Lower leg skin (tissue), 4 donors: Measurements from ENCODE around the gene ACO2. TPM values are rescaled to one million over a fixed set of nuclear protein-coding genes. Genes with fewer than 3 reads are reported as not detected.
"Not testable (repeated sequence)": the region's sequence is repeated elsewhere in the genome, so short reads cannot be mapped to it uniquely, and the experiment has no call there.

ENCODE experiments used
- DNase-seq, 2 donors: peaks; one replicate each; pipeline ENCODE4 v3.0.0-alpha.2; 2019; ENCODE audit warnings: low spot score in 2 of 2
- H3K4me3 ChIP-seq: fragments of 200-600 bp; sonication (generic); 2 replicates; pipeline ENCODE4 v1.5.1; 2017; ENCODE audit warnings: mild to moderate bottlenecking, low read depth; ENCODE audit not compliant: poor library complexity, severe bottlenecking
- POLR2A ChIP-seq, 2 donors: fragments of 450-650 bp; IDR thresholded peaks; one replicate each; pipeline ENCODE4 v1.6.1; 2016 to 2017; ENCODE audit warnings: antibody characterized with exemption in 2 of 2, mild to moderate bottlenecking in 1 of 2, moderate library complexity in 1 of 2
- WGBS, 2 donors: methylation state at CpG; one replicate each; pipeline ENCODE4 v1.1.5; 2018; 5-methylcytosine and 5-hydroxymethylcytosine counted together
- intact Hi-C: fragments of 100-400 bp; cut with DNase I; formaldehyde crosslinking; loops from one replicate; pipeline ENCODE4 v1.15.0; 2023; ENCODE audit warnings: low total_unique reads
- total RNA-seq, 4 donors: library from RNA; depleted of rRNA; stranded (reverse); fragments of >200 nt; gene quantifications; one replicate each; pipeline ENCODE4 v1.1.0, GENCODE V29; 2016
- TF ChIP-seq, protein P1 (sequence below), 3 donors: fragments of 450-650 bp; IDR thresholded peaks; one replicate each; pipeline ENCODE4 v1.5.1; 2016; ENCODE audit warnings: antibody characterized with exemption in 3 of 3, mild to moderate bottlenecking in 3 of 3, moderate library complexity in 2 of 3

The ACO2 gene
- total RNA-seq, 4 donors from 2014 or later, result 64.0 to 103 (median 83.1) TPM

DNA sequence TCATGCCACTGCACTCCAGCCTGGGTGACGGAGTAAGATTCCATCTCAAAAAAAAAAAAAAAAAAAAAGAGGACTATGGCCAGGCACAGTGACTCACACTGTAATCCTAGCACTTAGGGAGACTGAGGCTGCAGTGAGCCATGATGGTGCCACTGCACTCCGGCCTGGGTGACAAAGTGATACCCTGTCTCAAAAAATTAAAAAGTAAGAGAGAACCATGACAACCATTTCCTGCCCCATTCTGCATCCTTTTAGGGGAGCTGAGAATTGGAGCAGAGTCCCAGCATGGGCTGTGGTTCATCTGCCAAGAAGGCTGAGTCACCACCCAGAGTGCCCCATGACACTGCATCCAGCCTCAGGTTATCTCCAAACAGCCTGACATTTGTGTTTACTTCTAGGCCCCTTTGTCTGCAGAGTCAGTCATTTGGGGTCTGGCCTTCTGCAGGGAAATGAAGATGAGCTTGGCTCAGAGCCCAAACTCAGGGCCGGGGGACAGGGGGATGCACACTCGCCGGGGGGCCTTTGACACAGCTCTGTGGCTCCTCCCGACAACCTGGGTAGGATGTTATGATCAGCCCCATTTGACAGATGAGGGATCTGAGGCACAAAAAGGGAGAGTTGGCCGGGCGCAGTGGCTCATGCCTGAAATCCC lies 96.6 kb downstream of the ACO2 start:
- intact Hi-C loops, result no loop called here
- WGBS, 2 donors, result 46 to 50% methylated on average over 8 of the region's 8 CpGs
- no peak for DNase-seq
- TF ChIP-seq, protein P1, sequence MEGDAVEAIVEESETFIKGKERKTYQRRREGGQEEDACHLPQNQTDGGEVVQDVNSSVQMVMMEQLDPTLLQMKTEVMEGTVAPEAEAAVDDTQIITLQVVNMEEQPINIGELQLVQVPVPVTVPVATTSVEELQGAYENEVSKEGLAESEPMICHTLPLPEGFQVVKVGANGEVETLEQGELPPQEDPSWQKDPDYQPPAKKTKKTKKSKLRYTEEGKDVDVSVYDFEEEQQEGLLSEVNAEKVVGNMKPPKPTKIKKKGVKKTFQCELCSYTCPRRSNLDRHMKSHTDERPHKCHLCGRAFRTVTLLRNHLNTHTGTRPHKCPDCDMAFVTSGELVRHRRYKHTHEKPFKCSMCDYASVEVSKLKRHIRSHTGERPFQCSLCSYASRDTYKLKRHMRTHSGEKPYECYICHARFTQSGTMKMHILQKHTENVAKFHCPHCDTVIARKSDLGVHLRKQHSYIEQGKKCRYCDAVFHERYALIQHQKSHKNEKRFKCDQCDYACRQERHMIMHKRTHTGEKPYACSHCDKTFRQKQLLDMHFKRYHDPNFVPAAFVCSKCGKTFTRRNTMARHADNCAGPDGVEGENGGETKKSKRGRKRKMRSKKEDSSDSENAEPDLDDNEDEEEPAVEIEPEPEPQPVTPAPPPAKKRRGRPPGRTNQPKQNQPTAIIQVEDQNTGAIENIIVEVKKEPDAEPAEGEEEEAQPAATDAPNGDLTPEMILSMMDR (IDR thresholded peaks at IDR 0.05), result no peak
- TF ChIP-seq POLR2A (IDR thresholded peaks at IDR 0.05), result no peak
- no peak overlapping the region for H3K4me3 ChIP-seq

DNA sequence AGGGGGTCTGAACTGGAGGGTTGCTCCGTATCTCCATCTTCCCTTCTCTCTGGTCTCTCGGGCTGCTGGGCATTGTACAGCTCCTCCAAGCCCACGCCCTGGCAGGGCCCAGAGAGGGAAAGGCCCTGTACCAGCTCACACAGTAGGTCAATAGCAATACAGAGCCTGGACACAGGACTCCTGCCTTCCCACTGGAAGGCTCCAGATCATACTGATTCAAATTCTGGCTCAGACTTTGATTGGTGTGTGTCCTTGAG lies 98.5 kb downstream of the ACO2 start:
- DNase-seq, result no peak
- TF ChIP-seq POLR2A (IDR thresholded peaks at IDR 0.05), result no peak
- TF ChIP-seq, protein P1 (IDR thresholded peaks at IDR 0.05), result no peak
- H3K4me3 ChIP-seq, result no peak overlapping the region
- intact Hi-C loops, result no loop called here
- 70 to 72% methylated on average over 3 of the region's 3 CpGs for WGBS, 2 donors

DNA sequence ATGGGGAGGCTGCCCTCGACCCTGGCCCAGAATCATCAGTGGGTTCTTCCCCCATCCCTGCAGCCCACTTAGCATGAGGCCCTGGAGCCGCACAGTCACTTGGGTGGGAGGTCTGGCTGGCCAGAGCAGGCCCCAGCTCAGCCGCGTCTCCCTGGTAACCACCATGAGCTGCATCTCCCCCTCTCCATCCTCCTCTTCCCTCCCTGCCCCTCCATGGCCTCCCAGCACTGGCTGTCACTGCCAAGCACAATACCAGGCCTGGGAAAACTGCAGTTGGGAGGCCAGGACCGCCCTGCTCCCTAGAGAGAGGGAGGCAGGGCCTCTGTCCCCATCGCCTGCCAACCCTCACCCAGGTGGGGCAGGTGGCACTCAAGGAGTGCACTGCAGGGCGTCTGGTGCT lies 99.9 kb downstream of the ACO2 start:
- DNase-seq, result no peak
- H3K4me3 ChIP-seq, result no peak overlapping the region
- 80 to 83% methylated on average over 7 of the region's 7 CpGs for WGBS, 2 donors
- TF ChIP-seq, protein P1 (IDR thresholded peaks at IDR 0.05), result no peak
- no peak for TF ChIP-seq POLR2A (IDR thresholded peaks at IDR 0.05)
- intact Hi-C loops, result no loop called here

DNA sequence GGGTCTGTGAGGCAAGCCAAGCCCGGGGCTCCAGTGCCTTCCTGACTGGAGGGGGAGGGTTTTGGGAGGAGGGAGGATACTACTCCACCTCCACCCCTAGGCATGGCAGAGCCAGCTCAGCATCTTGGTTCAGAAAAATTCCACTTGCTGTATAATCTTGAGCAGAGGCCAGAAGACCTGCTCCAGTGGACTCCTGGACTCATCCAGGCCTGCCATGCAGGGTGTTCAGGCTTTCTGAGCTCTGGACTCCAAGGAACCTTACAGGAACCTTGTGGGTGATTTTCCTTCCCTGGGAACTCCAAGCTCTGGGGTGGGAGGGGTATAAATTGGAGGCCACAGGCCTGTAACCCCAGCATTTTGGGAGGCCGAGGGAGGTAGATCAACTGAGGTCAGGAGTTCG lies 101.3 kb downstream of the ACO2 start:
- intact Hi-C loops, result no loop called here
- H3K4me3 ChIP-seq, result no peak overlapping the region
- TF ChIP-seq, protein P1 (IDR thresholded peaks at IDR 0.05), result no peak
- 62 to 69% methylated on average over 3 of the region's 3 CpGs for WGBS, 2 donors
- no peak for DNase-seq

DNA sequence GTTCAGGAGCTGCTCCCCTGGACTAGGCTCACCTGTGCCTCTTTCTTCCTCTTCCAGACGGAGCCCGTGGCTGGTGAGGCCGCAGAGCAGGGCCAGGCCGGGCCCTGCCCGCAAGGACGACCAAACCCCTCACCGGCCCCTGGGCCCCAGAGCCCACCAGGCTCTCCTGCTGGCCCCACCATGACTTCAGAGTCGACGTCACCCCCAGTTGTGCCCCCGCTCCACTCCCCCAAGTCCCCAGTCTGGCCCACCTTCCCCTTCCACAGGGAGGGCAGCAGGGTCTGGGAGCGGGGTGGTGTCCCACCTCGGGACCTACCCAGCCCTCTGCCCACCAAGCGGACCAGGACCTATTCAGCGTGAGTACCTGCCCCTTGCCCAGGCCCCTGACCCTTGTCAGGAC lies 102.9 kb downstream of the ACO2 start:
- H3K4me3 ChIP-seq, result no peak overlapping the region
- WGBS, 2 donors, result 94 to 96% methylated on average over 12 to 14 of the region's 14 CpGs
- intact Hi-C loops, result no loop called here
- TF ChIP-seq, protein P1 (IDR thresholded peaks at IDR 0.05), result no peak
- TF ChIP-seq POLR2A (IDR thresholded peaks at IDR 0.05), result no peak
- DNase-seq, result no peak

DNA sequence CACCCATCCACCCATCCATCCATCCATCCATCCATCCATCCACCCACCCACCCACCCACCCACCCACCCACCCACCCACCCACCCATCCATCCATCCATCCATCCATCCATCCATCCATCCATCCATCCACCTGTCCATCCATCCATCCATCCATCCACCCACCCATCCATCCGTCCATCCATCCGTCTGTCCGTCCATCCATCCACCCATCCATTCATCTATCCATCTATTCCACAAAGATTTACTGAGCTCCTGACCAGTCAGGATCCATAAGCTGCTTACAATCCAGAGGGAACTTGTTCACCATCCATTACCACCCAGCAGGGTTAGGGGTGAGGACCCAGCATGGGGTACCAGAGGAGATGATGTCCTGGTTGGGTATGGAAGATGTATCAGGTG lies 103.4 kb downstream of the ACO2 start:
- intact Hi-C loops, DNase-seq, H3K4me3 ChIP-seq: not testable (repeated sequence)
- WGBS, 2 donors, result 86 to 96% methylated on average over 3 of the region's 3 CpGs
